Measurements from ENCODE around the gene ARSJ. TPM values are rescaled to one million over a fixed set of nuclear protein-coding genes. Genes with fewer than 3 reads are reported as not detected.

Gene ARSJ
- total RNA-seq, 6 experiments from 2014 or later: 0.90 to 7.7 (median 2.3) TPM

DNA sequence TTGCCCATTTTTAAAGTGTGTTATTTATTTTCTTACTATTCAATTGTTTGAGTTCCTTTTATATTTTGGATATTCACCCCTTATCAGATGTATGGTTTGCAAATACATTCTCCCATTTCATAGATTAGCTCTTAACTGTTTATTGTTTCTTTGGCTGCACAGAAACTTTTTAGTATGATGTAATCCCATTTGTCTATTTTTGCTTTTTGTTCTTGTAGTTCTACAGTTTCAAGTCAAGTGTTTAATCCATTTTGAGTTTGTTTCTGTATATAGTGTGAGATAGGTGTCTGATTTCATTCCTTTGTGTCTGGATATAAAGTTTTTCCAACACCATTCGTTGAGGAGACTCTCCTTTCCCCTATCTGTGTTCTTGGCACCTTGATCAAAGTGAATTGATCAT, 120.5 kb downstream of the ARSJ start:
- Histone ChIP-seq H3K27ac (no peak overlapping the region), H3K9me3 (no peaks in the 10 kb centered on the region), H3K4me1 (no peaks in the 10 kb centered on the region), H3K27me3 (no peaks in the 10 kb centered on the region), H3K4me3 (no peak overlapping the region), H3K36me3 (no peaks in the 10 kb centered on the region)
- intact Hi-C loops (cut with DNase I): no loop called here
- 33% methylated on average over 1 of the region's 1 CpG for WGBS (ENCODE audit: insufficient coverage, low coverage, low lambda C conversion rate, missing lambda C conversion rate)
- no peak for ATAC-seq
- no peak for DNase-seq
- TF ChIP-seq, protein P1, sequence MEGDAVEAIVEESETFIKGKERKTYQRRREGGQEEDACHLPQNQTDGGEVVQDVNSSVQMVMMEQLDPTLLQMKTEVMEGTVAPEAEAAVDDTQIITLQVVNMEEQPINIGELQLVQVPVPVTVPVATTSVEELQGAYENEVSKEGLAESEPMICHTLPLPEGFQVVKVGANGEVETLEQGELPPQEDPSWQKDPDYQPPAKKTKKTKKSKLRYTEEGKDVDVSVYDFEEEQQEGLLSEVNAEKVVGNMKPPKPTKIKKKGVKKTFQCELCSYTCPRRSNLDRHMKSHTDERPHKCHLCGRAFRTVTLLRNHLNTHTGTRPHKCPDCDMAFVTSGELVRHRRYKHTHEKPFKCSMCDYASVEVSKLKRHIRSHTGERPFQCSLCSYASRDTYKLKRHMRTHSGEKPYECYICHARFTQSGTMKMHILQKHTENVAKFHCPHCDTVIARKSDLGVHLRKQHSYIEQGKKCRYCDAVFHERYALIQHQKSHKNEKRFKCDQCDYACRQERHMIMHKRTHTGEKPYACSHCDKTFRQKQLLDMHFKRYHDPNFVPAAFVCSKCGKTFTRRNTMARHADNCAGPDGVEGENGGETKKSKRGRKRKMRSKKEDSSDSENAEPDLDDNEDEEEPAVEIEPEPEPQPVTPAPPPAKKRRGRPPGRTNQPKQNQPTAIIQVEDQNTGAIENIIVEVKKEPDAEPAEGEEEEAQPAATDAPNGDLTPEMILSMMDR (IDR thresholded peaks at IDR 0.05): no peak
- no peak for TF ChIP-seq POLR2A (IDR thresholded peaks at IDR 0.05)

DNA sequence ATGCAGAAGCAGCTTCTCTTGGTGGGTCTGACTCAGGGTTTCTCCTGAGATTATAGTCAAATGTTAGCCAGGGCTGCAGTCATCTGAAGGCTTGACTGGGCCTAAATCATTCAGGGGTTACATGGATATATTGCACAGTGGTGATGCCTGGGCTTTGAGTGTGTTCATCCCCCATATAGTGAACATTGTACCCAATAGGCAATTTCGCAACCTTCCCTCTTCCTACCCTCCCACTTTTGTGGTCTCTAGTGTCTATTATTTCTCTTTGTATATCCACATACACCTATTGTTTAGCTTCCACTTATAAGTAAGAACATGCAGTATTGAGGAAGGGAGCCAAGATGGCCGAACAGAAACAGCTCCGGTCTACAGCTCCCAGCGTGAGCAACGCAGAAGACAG, 127.6 kb downstream of the ARSJ start:
- H3K9me3 ChIP-seq: no peaks in the 10 kb centered on the region
- no peaks in the 10 kb centered on the region for H3K4me1 ChIP-seq
- ATAC-seq (no peak), DNase-seq (no peak)
- TF ChIP-seq POLR2A (IDR thresholded peaks at IDR 0.05): no peak
- TF ChIP-seq, protein P1 (IDR thresholded peaks at IDR 0.05): no peak
- 90% methylated on average over 5 of the region's 5 CpGs for WGBS (ENCODE audit: insufficient coverage, low coverage, low lambda C conversion rate, missing lambda C conversion rate)
- H3K4me3 ChIP-seq: no peak overlapping the region
- H3K27ac ChIP-seq: no peak overlapping the region
- no peaks in the 10 kb centered on the region for H3K27me3 ChIP-seq
- intact Hi-C loops (cut with DNase I): no loop called here
- H3K36me3 ChIP-seq: no peaks in the 10 kb centered on the region

Other genes with a start within 250 kb of the ARSJ start
- 10 to 100 TPM; 17.0 to 30.6 (median 22.6) TPM for gene CAMK2D, start 217.9 kb downstream of the ARSJ start, total RNA-seq

Measured in right lobe of liver (tissue), 6 donors.